Subcutaneous adipose tissue (tissue), 4 donors: ENCODE measurements around the gene CLDN9. TPM values are rescaled to one million over a fixed set of nuclear protein-coding genes. Genes with fewer than 3 reads are reported as not detected.

ENCODE experiments used
- total RNA-seq, 4 donors: library from RNA; depleted of rRNA; stranded (reverse); fragments of >200 nt; gene quantifications; one replicate each; pipeline ENCODE4 v1.1.0, GENCODE V29; 2016
- TF ChIP-seq, protein P1 (sequence below): fragments of 450-650 bp; IDR thresholded peaks from one replicate; pipeline ENCODE4 v1.5.1; 2016; ENCODE audit warnings: low read depth, mild to moderate bottlenecking, control low read depth, antibody characterized with exemption, moderate library complexity

CLDN9 gene
- total RNA-seq, 4 donors from 2014 or later, result 1.3 TPM; not detected in 3

DNA sequence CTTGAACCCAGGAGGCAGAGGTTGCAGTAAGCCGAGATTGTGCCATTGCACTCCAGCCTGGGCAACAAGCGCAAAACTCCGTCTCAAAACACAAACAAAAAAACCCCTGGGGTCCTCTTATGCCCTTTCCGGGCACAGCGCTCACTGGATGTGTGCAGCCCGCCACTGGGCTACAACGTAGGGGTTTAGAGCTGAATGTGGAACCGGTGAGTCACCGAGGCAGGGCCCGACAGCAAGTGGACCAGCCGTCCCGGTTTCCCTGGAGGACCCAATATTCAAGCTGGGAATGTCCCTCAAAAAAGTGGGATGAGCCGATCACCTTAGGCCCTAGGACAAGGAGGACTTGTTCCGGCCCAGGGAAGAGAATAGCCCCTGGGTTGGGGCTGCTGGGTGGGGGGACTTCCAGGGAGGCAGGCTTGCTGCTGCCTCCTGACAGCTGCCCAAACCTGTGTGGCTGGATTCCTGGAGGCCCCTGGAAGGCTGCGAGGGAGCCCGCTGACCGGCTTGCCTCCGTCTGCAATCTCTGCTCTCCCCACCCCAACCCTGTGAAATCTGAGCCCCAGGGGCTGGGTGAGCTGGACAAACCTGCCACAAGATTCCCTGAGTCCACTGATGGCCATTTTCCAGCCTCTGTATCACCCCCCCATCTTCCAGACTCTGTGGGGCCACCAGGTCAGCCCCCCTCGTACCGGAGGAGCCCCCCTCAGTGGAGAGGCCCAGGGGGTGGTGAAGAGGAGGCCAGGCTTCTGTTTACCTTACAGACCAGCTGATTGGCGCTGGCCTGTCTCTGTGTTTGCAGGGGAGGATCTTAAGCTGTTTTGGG is 2.9 kb upstream of the CLDN9 start:
- TF ChIP-seq, protein P1, sequence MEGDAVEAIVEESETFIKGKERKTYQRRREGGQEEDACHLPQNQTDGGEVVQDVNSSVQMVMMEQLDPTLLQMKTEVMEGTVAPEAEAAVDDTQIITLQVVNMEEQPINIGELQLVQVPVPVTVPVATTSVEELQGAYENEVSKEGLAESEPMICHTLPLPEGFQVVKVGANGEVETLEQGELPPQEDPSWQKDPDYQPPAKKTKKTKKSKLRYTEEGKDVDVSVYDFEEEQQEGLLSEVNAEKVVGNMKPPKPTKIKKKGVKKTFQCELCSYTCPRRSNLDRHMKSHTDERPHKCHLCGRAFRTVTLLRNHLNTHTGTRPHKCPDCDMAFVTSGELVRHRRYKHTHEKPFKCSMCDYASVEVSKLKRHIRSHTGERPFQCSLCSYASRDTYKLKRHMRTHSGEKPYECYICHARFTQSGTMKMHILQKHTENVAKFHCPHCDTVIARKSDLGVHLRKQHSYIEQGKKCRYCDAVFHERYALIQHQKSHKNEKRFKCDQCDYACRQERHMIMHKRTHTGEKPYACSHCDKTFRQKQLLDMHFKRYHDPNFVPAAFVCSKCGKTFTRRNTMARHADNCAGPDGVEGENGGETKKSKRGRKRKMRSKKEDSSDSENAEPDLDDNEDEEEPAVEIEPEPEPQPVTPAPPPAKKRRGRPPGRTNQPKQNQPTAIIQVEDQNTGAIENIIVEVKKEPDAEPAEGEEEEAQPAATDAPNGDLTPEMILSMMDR, result no peak

DNA sequence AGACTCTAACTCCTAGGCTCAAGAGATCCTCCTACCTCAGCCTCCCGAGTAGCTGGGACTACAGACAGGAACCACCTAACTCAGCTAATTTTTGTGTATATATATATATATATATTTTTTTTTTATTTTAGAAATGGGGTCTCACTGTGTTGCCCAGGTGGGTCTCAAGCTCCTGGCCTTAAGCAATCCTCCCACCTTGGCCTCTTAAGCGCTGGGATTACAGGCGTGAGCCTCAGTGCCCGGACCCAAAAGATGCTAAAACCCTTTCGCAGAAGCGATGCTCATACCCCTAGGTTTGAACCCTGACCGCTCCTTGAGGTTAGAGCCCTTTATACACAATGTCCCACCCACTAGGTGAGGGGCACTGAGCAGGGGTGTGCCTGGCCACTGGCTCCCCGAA is 2.2 kb upstream of the CLDN9 start:
- TF ChIP-seq, protein P1, result no peak

DNA sequence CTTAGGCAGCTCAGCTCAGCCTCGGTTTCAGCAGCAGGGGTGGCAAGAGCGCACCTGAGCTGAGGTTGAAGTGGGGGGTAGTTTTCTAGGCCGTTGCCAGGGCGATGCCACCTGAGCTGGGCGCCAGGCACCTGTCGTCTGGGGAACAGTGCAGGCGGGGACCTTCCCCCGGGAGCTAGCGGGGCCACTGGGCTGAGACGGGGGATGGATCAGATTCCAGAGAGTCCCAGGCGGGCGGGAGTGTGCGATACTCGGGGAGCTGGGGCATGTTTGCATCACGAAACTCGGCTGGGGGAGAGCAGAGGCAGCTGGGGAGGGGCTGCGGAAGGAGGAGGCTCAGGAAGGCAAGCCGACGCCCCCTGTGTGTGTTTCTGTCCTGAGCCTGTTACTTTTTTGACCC is 477 bp upstream of the CLDN9 start:
- TF ChIP-seq, protein P1, result no peak

DNA sequence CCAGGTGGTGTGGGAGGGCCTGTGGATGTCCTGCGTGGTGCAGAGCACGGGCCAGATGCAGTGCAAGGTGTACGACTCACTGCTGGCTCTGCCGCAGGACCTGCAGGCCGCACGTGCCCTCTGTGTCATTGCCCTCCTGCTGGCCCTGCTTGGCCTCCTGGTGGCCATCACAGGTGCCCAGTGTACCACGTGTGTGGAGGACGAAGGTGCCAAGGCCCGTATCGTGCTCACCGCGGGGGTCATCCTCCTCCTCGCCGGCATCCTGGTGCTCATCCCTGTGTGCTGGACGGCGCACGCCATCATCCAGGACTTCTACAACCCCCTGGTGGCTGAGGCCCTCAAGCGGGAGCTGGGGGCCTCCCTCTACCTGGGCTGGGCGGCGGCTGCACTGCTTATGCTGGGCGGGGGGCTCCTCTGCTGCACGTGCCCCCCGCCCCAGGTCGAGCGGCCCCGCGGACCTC is 798 bp downstream of the CLDN9 start:
- TF ChIP-seq, protein P1, result no peak

DNA sequence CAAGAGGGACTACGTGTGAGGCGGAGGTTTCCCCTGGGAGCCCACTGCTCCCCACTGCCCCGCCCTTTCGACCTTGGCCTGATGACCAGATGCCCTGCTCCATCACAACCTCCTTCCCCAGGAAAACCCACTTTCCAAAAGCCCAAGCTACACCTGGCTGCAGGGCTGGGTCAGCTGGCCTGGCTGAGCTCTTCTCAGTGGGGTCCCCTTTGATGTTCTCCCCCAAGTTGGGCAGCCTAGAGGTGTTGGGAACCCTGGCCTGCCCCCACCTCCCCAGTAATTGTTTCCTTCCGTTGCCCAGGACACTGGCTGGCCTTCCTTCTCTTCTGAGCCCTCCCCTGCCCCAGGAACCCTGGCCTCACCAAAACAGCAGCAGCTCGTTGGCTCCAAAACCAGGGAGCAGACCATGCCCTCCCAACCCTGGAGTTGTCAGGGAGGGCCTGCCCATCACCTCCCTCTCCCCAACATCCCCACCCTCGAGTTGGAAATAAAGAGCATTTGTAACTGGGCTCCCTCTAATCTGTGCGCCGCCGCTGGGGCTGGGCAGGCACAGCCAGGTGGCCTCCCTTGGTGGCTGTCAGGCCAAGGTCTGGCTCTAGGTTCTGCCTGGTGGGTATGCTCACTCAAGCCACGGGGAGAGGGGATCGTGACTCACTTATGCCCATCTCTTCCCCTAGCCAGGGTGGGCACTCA is 1.4 kb downstream of the CLDN9 start:
- TF ChIP-seq, protein P1, result no peak

DNA sequence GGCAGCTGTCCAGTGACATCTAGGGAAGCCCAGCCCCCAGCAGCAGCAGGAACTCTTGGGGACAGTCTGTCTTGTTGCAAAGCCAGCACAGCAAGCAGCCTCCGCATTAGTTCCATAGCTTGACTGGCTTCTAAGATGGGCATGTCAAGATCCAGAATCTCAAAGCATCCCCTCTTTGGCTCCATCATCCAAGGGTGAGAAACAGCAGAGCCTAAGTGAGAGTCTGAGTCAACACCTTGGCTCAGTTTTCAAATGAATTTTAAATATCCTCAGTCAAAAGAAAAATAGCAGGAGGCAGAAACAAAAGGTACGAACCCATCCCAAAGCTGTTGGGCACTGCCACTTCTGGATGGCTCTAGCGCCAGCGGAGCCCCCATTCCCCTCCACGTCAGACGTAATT is 2.2 kb downstream of the CLDN9 start:
- TF ChIP-seq, protein P1, result no peak

DNA sequence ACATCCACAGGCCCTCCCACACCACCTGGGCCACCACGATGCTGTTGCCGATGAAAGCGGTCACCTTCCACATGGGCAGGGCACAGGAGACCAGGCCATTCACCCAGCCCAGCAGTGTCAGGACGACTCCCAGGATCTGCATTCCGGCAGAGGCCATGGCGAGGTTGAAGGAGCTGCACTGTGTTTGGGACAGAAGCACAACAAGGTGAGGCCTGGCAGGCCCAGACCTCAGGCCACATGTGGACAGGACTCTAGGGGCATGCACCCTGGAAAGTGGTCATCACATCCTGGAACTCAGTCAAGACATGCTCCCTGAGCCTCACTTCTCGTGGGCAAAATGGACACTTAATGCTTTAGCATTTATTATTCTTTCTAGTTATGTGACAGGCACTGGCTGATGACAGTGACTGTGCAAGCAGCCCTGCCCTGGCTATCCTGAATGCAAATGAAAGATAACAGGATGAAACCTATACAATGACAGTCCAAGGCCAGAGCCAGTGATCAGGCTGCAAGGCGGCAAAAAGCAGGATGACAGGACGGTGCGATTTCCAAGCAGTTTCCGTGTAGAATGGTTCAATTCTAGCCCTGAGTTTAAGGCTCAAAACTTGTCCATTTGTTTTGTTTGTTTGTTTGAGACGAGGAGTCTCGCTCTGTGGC is 3.3 kb downstream of the CLDN9 start:
- TF ChIP-seq, protein P1, result no peak
